GM12874 (cell line): ENCODE results near the gene TMEM150C.

Source experiments
- CTCF ChIP-seq: IDR thresholded peaks from 2 replicates; pipeline ENCODE4 v1.5.1; 2011; ENCODE audit warnings: low read depth, mild to moderate bottlenecking, control low read depth, low read length, moderate library complexity; ENCODE audit not compliant: insufficient read depth

TMEM150C gene

GRCh38 chr4:82585690-82586435 is 24.1 kb upstream of the TMEM150C start:
- no peak for TF ChIP-seq CTCF

DNA sequence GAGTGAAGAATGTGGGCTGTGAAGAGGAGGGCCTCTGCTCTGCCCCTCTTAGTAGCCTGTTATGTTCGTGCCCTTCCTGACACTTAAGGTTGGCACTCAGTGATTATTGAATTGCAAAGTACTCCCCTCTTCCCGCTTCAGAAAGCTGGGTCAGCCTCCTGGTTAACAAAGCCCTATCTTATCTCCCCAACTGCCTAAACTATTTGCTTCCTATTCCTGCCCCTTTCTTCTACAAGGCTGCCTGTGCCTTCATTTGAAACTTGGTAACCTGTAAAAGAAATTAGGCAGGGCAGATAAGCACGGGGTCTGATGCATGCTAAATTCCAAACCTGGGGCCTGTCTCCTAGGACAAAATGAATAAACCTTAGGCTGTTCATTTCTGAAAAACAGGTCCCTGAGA is 23.1 kb upstream of the TMEM150C start:
- TF ChIP-seq CTCF, result no peak

DNA sequence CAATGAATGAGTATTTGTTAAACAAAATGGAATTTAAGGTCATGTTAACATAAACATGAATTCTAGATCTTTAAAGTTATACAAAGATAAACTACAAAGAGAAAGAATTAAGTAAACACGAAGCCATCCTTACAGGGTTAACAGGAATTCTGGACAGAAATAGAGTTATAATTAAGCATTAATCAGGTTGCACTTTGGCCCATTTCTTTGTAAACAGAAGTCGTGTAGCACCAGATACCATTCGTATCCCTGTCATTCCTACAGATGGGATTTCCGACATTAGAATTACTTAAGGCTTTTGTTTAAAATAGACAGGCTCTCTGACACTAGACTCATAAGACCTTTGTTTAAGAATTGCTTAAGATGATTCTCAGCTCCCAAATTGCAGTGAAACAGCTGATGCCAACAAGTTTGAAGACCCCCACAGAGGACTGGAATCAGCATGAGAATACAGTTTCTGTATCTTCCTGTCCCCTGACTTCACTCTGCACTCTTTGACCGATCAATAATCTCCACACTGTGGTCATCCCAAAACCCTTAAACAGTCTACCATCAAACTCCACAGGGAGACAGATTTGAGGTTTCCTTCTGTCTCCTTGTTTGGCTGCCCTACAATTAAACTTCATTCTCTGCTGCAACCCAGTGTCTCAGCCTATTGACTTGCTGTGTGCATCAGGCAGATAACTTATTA is 22.3 kb upstream of the TMEM150C start:
- no peak for TF ChIP-seq CTCF

GRCh38 chr4:82579932-82580331 is 18.1 kb upstream of the TMEM150C start:
- no peak for TF ChIP-seq CTCF

GRCh38 chr4:82578935-82579334 is 17.1 kb upstream of the TMEM150C start:
- 0 out of 2 replicates have a peak, but pooled peaks have one; percentile 5 for TF ChIP-seq CTCF

- TF ChIP-seq CTCF, result no peak
Measured at GRCh38 chr4:82577451-82577850, 15.7 kb upstream of the TMEM150C start.

- no peak for TF ChIP-seq CTCF
Measured at GRCh38 chr4:82569727-82570126, 7.9 kb upstream of the TMEM150C start.
